RPMI8226 (cell line): ENCODE results near the gene TSPOAP1.

Experiments
- DNase-seq: peaks from one replicate; pipeline ENCODE4 v3.0.0-alpha.2; 2015

The TSPOAP1 gene

DNA sequence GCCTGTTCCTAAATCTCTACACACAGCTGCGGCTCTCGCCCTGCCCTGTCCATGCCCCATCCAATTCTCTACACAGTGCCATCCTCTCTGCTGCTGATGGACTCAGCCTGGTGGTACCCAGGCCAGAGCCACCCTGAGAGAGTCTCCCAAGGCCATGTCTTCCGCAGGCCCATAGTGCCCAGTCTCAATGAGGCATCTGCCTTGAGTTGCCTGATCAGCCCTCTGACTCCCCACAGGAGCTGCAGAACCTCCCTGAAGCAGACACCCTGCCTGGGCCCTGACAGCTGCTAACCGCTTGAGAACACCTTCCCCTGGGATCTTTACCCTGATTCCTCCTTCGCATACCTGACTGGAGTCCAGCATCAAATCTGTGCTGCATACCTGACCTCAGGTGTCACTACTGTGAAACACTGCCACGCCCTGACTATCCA, 13.3 kb downstream of the TSPOAP1 start:
- no peak for DNase-seq

DNA sequence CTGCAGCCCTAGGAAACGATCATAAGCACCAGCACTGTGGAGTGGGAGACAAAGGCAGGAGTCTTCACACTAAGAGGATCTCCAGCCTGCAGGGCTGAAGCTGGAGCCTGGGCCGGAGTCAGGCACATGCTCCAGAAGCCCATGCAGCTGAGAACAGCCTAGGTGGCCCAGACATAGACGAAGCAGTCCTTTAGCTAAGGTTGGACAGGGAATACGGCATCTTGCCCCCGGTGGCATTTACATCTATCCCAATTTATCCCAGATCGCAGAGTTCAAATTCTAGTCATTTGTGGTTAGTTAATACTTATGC, 13.9 kb downstream of the TSPOAP1 start:
- DNase-seq, result no peak

- DNase-seq, result no peak
These were observed 14.5 kb downstream of the TSPOAP1 start for GRCh38 chr17:58313815-58314705.

- DNase-seq, result no peak
These were observed 15.8 kb downstream of the TSPOAP1 start for GRCh38 chr17:58312829-58313228.

DNA sequence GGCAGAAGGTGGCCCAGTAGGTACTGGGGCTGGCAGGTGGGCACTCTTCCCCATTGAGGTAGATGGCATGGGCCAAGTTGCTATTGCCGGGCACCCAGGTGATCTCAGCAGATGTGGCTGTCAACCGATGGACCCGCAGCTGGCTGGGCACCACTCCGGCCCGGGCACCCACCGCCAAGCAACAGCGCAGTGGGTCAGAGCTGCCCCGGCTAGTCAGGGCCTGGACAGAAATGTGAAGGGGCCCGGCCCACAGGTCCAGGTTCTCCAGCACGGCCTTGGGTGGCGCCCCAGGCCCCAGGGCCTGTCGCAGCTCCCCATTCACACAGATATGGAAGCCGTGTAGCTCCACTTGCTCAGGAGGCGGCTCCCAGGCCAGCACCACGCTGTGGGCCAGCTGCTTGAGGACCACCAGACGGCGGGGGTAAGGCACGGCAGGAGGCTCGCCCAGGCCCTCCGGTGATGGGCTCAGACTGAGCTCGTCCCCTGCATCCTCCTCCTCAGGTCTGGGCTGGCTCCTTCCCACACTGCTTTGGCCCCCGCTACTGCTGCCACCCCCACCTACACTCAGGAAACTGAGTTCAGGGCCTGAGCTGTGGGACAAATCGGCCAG, 16.5 kb downstream of the TSPOAP1 start:
- no peak for DNase-seq

- no peak for DNase-seq
These were observed 17.1 kb downstream of the TSPOAP1 start for GRCh38 chr17:58311429-58311894.

- DNase-seq, result no peak
These were observed 17.8 kb downstream of the TSPOAP1 start for GRCh38 chr17:58310511-58311428.

GRCh38 chr17:58309918-58310259, 18.7 kb downstream of the TSPOAP1 start:
- DNase-seq, result no peak

DNA sequence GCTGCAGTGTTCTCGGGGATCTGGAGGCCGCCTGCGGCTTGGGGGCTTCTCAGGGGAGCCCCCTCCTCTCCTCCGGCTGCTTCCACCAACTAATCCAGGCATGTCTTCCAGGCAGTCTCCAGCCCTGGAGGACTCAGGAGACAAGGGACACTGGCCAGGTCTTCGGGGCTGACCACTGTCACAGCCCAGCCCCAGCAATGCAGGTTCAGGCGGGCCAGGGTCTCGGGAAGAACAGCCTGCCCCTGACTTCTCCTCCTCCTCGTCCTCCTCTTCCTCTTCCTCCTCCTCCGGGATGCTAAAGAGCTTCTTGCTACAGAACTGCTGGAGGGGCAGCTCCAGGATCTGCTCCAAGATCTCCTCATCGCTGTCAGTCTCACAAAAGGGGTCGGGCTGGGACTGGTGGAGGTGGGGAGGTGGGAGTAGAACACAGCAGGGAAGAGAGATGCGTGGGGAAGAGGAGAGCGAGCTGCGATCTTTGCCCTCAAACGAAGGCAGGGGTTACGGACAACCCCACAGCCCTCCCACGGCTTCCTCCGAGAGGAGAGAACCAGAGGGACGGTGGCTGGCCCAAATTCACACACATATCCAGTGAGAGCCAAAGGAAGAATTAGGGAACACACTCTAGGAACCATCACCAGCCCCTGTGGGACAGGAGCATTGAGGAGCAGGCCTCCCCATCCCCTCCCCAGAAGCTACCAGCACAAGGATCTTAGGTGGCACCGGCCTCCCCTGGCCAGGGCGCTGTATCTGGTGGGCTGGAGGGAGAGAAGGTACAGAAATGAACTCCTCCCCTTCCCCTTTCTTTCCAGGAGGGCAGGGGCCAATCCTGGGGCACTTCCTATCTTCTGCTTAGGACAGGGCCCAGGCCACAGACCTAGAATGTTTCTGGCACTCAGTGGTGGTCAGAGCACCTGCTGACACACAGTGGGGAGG, 19.3 kb downstream of the TSPOAP1 start:
- DNase-seq, result no peak

GRCh38 chr17:58308173-58308984, 20.2 kb downstream of the TSPOAP1 start:
- DNase-seq, result no peak

DNA sequence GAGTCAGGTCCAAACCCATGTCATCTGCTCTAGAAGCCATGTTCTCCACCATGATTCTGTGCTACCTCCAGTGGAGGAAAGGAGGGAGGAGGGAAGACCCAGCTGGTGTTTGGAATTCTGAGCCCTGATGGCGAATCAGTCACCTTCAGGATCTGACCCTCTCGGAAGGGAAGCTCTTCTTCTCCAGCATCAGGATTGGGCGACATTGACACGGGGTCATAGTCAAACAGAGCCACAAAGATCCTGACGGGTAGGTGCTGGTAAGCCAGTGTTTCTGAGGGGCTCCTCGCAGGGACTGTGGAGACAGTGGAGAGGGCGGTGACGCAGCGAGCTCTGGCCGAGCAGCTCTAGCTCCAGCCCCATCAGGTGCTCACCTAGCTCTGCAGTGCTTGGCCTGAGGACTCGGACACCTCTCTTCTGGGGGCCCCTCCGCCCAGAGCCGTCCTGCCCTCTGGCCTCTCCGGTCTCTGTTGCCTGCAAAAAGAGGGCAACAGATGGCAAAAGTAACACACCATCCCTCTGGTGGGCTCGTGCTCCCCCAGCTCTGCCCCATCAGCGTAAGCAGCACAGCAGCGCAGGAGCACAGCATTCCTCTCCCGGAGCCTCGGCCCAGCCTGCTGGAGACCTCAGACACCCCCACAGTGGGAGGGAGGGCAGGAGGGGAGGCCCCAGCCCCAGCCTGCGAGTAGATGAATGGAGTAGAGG, 21.0 kb downstream of the TSPOAP1 start:
- DNase-seq, result no peak

DNA sequence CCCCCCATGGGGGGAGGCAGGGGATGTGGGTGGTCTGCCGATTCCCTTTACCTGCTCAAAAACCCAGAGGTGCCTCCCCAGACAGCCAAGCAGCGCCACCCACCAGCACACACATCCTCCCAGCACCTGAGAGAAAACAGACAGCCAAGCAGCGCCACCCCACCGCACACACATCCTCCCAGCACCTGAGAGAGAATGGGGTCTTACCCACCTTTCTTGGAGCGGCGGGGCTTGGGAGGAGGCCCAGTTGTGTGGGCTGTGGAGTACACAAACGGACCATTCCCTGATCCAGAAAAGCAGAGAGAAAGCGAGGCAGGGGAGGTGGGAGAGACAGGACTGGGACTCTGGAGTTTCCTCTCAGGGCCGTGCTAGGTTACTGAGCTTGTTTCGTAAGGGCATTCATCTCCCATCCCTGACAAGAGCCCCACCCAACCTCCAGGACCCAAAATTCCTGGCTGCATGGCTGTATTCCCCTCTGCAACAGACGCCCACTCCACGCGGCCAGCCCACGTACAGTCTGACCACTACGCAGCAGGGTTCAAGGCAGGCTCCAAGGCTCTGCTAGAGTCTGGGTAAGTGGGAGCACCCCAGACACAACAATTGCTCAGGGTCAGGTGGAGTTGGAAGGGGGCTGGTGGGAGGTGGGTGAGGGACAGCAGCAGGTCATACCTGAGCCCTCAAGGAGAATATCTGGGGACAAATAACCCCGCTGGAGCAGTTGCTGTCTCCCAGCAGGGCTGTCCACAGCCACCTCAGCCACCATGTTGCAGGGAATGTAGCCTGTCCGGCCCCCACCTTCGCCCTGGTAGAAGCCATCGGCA, 22.3 kb downstream of the TSPOAP1 start:
- DNase-seq, result no peak

GRCh38 chr17:58305626-58306025, 23.0 kb downstream of the TSPOAP1 start:
- DNase-seq, result no peak

DNA sequence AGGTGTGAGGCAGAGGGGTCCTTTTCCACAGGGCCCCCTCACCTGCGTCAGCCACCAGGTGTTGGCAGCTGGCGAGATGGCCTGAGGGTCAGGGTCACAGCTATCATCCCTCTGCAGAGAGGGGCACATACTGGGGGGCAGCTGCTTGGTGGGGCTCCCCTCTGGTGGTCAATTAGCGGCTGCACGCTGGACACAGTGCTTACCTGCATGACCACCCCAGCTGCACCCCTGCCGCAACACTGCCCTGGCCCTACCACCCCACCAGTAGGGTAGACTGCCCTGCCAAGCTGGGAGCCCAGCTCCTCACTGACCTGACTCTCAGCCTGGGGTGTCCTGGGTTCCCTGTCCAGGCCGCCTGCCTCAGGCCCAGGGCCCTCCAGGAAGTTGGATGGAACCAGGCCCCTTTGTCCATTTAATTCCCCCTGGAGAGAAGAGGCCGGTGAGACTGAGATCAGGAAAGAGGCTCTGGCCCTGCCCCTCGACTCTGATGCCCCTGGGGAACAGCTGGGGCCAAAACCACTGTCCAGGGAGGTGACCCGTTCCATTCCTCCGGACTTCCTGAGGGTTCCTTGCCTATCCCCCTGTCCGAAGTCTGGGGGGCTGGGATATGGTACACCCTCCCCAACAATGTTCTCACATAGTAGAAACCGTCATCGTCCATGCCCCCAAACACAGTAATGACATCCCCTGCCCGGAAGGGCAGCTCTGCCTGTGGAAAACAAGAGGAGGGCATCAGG, 23.7 kb downstream of the TSPOAP1 start:
- DNase-seq, result no peak

DNA sequence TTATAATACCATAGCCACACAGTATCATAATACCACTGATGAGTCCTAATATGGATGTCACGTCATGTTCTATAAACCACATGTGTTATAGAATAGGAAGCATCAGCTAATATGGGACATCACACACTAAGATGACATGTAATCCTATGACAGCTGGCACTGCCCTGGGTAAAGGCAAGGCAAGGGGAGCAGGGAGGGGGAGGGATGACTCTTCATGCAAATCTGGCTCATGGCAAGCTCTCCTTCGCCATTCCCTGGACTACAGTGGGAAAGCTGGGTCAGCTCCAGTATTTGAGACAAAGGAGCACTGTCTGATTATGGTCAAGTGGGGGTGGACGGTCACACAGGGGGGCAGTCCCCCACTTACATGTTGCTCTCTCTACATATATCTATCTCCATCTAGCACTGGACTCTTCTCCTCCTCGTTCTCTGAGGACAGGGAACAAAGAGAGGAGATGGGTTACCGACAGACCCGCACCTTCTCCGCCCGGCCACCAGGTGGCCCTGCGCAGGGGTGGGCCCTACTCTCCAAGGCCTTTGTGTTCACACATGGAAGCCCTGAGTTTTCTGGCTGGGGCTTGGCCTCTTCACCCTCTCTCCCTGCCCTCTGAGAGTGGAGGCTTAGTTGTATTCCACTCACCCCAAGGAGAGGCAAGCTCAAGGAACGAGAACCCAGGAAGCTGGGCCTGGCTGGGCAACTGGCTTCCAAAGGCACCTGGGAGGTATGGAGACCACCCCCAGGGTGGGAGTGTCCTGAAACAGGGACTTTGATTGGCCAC, 24.4 kb downstream of the TSPOAP1 start:
- peak; percentile 75 for DNase-seq

DNA sequence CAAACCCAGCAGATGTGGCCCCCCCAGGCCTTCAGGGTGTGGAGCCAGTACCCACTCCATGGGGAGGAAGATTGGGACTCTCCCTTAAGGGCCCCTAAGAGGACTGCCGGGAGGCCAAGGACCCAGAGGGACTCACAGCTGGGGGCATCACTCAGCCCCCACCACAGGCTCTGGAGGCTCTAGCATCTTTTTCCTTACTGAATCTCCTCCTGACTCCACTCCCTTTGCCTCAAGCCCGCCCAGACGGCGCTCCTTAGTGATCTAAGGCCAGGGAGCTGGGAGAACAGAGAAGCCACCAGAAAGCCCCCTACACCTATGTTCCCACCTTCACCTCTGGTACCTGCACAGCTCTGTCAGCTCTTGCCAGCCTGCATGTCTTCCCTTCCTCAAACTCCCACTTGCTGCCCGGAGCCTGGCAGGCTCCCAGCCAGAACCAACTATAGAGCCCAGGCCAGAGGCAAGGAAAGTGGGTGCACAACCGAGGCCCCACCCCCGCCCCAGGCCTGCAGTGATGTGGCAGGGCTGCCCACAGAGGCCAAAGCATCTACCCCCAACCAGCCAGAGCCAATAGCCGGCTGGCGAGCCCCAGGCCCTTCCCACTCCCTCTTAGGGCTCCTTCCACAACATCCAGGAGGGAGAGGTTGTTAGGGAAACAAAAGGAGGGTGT, 25.5 kb downstream of the TSPOAP1 start:
- no peak for DNase-seq

- DNase-seq, result no peak
These were observed 26.2 kb downstream of the TSPOAP1 start for GRCh38 chr17:58302171-58302918.
